ENCODE results near the gene TSPAN32. TPM values are rescaled to one million over a fixed set of nuclear protein-coding genes. Genes with fewer than 3 reads are reported as not detected.
"Not testable (repeated sequence)": the region's sequence is repeated elsewhere in the genome, so short reads cannot be mapped to it uniquely, and the experiment has no call there.

TSPAN32 gene
- total RNA-seq, 2 experiments from 2014 or later: 77.6 to 98.9 TPM

DNA sequence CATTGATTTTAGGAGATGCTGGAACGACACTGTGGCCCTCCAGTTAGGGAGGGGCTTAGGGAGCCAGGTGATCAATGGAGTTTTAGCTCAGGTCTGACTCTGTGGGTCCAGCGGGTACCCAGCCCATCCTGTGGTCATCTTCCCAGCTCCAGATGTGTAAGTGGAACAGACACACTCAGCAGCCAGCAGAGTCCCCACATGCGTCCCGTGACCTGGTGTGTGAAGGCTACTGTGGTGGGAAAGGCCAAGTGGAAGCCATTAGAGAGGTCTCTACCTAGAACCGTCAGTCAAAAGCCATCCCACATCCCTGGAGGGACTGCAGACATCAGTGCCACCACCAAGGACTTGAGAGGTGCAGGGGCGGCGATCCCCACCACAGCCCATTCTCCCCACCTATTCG lies 55.4 kb downstream of the TSPAN32 start:
- Mint-ChIP-seq H3K4me3 (no peak overlapping the region), H3K27me3 (no peaks in the 10 kb centered on the region), H3K9me3 (no peaks in the 10 kb centered on the region), H3K4me1 (no peaks in the 10 kb centered on the region), H3K27ac (no peak overlapping the region), H3K36me3 (ENCODE audit: low read depth) (no peaks in the 10 kb centered on the region)
- CTCF ChIA-PET: no interaction called here
- DNase-seq: no peak
- POLR2A ChIA-PET: no interaction called here

DNA sequence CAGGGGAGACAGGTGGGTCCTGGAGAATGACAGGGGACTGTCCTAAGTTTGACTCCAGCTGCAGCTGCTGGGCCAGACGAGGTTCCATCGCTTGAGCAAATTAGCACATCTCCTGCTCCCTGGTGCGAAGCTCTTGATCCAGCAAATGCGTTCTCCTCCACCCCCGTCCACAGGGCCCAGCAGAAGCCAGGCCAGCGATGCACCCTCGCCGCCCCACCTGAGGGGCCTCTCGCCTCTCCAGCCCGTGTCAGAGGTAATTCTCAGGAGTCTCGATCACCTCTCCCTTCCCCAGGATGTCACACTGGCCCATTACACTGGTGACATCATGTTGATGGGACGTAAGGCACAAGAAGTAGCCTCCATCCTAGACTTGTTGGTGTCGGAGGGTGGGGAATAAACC lies 55.8 kb downstream of the TSPAN32 start:
- H3K9me3 Mint-ChIP-seq; POLR2A ChIA-PET; H3K4me1 Mint-ChIP-seq; DNase-seq; H3K4me3 Mint-ChIP-seq; H3K27ac Mint-ChIP-seq; H3K36me3 Mint-ChIP-seq (ENCODE audit: low read depth); H3K27me3 Mint-ChIP-seq; CTCF ChIA-PET: not testable (repeated sequence)

DNA sequence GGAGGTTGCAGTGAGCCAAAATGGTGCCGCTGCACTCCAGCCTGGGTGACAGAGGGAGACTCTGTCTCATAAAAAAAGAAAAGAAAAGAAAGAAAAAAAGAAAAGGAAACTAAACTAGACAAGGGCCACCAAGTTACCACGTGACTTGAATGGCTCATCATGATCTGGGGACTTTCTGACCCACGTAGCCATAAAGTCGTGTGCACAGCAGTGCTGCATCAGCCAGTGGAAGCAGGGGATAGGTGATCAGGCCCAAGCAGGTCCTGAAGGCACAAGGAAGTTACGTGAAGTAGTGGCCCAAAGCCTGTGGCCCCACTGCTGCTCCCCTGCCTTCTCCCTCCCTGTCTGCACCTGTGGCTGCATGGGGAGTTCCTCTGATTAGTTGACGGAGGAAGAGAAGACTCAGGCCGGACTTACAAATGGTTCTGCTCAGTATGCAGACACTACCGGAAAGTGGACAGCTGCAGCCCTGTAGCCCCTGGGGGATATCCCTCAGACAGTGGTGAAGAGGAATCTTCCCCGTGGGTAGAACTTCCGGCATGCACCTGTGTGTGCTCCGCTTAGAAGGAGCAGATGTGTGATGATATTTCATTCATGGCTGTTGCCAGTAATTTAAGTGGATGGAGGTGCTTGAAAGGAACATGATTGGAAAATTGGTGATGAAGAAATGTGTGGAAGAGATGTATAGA lies 57.1 kb downstream of the TSPAN32 start:
- ChIA-PET CTCF (no interaction called here), POLR2A (no interaction called here)
- no peak for DNase-seq
- H3K4me3 Mint-ChIP-seq: no peak overlapping the region
- H3K27ac Mint-ChIP-seq: no peak overlapping the region
- H3K4me1 Mint-ChIP-seq: no peaks in the 10 kb centered on the region
- H3K9me3 Mint-ChIP-seq: no peaks in the 10 kb centered on the region
- no peaks in the 10 kb centered on the region for H3K27me3 Mint-ChIP-seq
- no peaks in the 10 kb centered on the region for H3K36me3 Mint-ChIP-seq (ENCODE audit: low read depth)

DNA sequence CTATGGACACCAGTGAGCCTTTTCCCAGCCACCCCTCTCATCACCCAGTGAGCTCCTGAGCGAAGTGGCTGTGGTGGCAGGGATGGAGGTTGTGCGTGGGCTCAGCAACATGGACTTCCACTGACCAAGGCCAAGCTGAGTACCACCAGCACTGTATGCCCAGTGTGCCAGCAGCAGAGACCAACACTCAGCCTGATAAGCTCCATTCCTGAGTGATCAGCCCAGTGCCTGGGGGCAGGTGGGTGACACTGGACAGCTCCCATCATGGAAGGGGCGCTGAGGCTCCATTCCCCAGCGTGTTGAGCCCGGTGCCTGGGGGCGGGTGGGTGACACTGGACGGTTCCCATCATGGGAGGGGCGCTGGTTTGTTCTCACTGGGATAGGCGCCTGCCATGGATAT lies 57.7 kb downstream of the TSPAN32 start:
- CTCF ChIA-PET: no interaction called here
- H3K4me3 Mint-ChIP-seq: no peak overlapping the region
- H3K9me3 Mint-ChIP-seq: no peaks in the 10 kb centered on the region
- no peak overlapping the region for H3K27ac Mint-ChIP-seq
- no peaks in the 10 kb centered on the region for H3K4me1 Mint-ChIP-seq
- POLR2A ChIA-PET: no interaction called here
- no peaks in the 10 kb centered on the region for H3K27me3 Mint-ChIP-seq
- no peaks in the 10 kb centered on the region for H3K36me3 Mint-ChIP-seq (ENCODE audit: low read depth)
- DNase-seq: no peak

DNA sequence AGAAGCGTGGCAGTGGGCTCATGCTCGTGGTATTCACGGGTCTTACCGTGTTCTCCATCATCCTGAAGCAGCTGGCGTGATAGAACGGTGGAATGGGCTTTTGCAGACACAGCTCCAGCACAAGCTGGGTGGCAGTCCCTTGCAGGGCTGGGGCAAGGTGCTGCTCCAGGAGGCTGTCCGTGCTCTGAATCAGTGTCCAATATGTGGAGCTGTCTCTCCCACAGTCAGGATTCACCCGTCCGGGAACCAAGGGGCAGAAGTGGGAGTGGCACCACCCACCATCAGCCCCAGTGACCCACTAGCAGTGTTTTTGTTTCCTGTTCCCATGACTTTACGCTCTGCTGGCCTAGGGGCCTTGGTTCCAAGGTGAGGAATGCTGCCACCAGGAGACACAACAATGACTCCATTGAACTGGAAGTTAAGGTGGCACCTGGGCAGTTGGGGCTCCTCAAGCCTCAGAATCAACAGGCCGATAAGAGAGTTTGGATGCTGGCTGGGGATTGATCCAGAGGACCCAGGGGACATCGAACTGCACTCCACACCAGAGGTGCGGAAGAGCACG lies 58.3 kb downstream of the TSPAN32 start:
- CTCF ChIA-PET: no interaction called here
- H3K4me1 Mint-ChIP-seq: no peaks in the 10 kb centered on the region
- POLR2A ChIA-PET: no interaction called here
- H3K36me3 Mint-ChIP-seq (ENCODE audit: low read depth): no peaks in the 10 kb centered on the region
- no peak for DNase-seq
- no peak overlapping the region for H3K27ac Mint-ChIP-seq
- no peak overlapping the region for H3K4me3 Mint-ChIP-seq
- H3K9me3 Mint-ChIP-seq: no peaks in the 10 kb centered on the region
- no peaks in the 10 kb centered on the region for H3K27me3 Mint-ChIP-seq

DNA sequence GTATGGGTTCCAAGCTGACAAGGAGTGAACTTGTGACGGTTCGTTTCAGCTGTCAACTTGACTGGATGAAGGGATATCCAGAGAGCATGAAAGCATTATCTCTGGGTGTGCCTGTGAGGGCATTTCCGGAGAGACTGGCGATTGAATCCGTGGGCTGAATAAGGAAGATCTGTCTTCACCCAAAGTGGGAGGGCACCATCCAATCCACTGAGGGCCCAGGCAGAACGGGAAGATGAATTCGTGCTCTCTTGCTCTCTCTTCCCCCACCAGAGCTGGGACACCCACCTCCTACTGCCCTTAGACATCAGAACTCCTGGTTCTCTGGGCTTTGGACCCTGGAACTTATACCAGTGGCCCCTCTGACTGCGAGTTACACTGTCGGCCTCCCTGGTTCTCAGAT lies 59.8 kb downstream of the TSPAN32 start:
- Mint-ChIP-seq H3K36me3 (ENCODE audit: low read depth) (no peaks in the 10 kb centered on the region), H3K4me3 (no peak overlapping the region), H3K9me3 (no peaks in the 10 kb centered on the region), H3K27me3 (no peaks in the 10 kb centered on the region), H3K27ac (no peak overlapping the region), H3K4me1 (no peaks in the 10 kb centered on the region)
- POLR2A ChIA-PET: no interaction called here
- no peak for DNase-seq
- CTCF ChIA-PET: interaction anchor here (1.0 kb wide), 1 partner anchor 57 kb away, joined by 3 read pairs; no protein-coding TSS in a partner anchor

DNA sequence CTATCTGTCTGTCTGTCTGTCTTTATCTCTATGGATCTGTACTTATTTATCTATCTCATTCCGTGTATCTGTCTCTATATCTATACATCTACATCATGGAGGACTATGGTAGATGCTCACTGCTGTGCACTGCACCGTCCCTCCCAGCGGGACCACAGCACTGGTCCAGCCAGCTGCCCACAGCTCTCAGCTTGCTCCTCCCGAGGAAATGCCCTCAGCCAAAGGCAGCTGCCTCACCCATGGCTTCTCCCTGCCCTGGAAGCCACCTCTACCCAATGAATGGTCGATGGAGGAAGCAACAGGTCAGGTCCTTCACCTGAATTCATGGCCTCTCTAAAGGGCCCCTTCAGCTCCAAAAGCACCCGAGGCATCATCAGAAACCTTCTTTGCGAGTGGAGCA lies 60.6 kb downstream of the TSPAN32 start:
- H3K9me3 Mint-ChIP-seq: no peaks in the 10 kb centered on the region
- no peaks in the 10 kb centered on the region for H3K36me3 Mint-ChIP-seq (ENCODE audit: low read depth)
- DNase-seq: no peak
- ChIA-PET CTCF (interaction anchor here (1.0 kb wide), 1 partner anchor 58 kb away, joined by 3 read pairs; no protein-coding TSS in a partner anchor), POLR2A (no interaction called here)
- no peak overlapping the region for H3K4me3 Mint-ChIP-seq
- no peak overlapping the region for H3K27ac Mint-ChIP-seq
- H3K4me1 Mint-ChIP-seq: no peaks in the 10 kb centered on the region
- H3K27me3 Mint-ChIP-seq: no peaks in the 10 kb centered on the region

DNA sequence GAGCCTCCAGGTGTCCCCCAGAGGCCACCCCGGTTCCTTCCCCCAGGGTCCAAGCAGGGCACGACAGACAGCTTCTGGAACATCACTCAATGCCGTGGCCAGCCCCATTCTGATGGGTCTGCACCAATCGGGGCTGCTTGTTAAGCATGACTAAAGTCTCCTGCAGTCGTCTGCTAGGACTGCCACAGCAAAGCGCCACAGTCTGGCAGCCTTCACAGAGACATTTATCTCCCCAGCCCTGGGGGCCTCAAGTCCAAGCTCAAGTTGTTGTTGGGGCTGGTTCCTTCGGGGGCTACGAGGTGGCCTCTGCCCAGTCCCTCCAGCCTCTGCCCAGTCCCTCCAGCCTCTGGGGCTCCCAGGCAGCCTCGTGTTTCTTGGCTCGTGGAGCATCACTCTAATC lies 61.3 kb downstream of the TSPAN32 start:
- no peaks in the 10 kb centered on the region for H3K9me3 Mint-ChIP-seq
- POLR2A ChIA-PET: no interaction called here
- H3K27ac Mint-ChIP-seq: no peak overlapping the region
- DNase-seq: no peak
- H3K36me3 Mint-ChIP-seq (ENCODE audit: low read depth): no peaks in the 10 kb centered on the region
- no peak overlapping the region for H3K4me3 Mint-ChIP-seq
- H3K4me1 Mint-ChIP-seq: no peaks in the 10 kb centered on the region
- H3K27me3 Mint-ChIP-seq: no peaks in the 10 kb centered on the region
- CTCF ChIA-PET: no interaction called here

DNA sequence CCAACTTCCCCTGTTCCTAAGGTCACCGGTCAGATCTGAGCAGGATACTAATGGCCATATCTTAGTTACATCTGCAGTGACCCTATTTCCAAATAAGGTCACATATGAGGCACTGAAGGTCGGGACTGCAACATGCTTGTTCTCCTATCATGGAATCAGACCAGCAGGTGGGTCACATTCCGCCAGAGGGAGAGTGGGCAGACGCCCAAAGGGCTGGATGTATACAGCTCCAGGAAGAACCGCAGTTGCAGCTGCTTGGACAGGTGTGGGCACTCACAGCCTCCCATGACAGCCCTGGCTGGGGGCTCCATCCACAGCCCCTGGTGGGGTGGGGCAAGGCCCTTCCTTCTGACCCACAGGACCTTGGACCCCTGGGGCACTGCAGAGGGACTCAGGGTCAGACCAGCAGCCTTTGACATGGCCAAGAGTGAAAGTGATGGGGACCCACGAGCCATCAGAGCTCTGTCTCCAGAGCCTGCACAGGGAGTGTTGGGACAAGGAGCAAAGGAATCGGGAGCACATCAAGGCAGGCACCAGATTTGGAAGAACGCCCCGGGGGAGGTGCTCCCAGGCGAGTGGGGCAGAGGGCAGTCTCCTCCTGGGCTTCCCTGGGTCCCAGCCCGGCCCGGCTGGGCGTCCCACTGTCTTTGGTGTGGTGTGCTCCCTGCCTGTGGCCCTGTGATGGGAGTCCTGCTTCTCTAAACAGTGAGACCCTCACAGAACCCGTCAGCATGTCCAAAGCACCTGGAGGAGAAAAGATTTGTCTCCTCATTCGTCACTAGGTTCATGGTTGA lies 62.0 kb downstream of the TSPAN32 start:
- CTCF ChIA-PET: no interaction called here
- Mint-ChIP-seq H3K36me3 (ENCODE audit: low read depth) (no peaks in the 10 kb centered on the region), H3K4me1 (no peaks in the 10 kb centered on the region), H3K9me3 (no peaks in the 10 kb centered on the region), H3K27ac (no peak overlapping the region), H3K4me3 (no peak overlapping the region), H3K27me3 (no peaks in the 10 kb centered on the region)
- POLR2A ChIA-PET: no interaction called here
- DNase-seq: no peak

DNA sequence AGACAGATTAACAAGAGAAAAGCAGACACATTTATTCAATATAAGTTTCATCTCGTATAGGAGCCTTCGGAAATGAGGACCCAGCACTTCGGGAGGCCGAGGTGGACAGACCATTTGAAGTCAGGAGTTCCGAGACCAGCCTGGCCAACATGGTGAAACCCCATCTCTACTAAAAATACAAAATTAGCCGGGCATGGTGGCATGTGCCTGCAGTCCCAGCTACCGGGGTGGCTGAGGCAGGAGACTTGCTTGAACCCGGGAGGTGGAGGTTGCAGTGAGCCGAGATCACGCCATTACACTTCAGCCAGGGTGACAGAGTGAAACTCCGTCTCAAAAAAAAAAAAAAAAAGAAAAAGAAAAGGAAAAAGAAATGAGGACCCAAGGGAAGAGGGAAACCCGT lies 62.6 kb downstream of the TSPAN32 start:
- DNase-seq; H3K4me3 Mint-ChIP-seq; POLR2A ChIA-PET; CTCF ChIA-PET; H3K27me3 Mint-ChIP-seq; H3K4me1 Mint-ChIP-seq; H3K36me3 Mint-ChIP-seq (ENCODE audit: low read depth); H3K9me3 Mint-ChIP-seq; H3K27ac Mint-ChIP-seq: not testable (repeated sequence)

DNA sequence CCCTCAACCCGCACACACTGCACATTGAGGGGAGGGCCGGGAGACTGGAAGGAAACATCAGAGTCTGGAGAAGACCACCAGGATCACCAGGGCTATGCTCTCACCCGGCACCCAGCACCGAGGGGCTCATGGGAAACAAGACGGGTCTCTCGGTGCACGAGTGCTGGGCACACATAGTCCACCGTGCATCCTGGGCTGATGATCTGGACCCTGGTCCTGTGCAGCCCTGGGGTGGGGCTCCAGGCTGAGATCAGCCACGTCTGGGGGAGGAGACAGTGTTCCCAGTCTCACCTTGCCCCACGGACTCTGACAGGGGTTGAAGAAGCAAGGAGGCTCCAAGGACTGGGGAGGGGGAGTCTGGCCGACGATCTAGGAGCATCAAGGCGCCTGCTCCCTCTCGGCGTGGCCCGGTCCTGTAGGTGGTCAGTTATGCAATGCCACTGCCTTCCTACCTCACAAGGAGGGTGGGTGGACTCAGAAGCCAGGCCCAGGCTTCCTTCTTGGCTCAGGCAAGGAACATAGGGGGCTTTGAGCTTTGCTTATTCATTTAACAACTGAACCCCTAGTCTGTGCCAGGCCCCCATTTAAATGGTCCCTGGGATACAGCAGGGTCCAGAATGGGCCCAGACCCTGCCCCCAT lies 63.9 kb downstream of the TSPAN32 start:
- Mint-ChIP-seq H3K4me3 (no peak overlapping the region), H3K27me3 (no peaks in the 10 kb centered on the region), H3K36me3 (ENCODE audit: low read depth) (no peaks in the 10 kb centered on the region), H3K4me1 (no peaks in the 10 kb centered on the region), H3K27ac (no peak overlapping the region), H3K9me3 (no peaks in the 10 kb centered on the region)
- POLR2A ChIA-PET: no interaction called here
- CTCF ChIA-PET: no interaction called here
- DNase-seq: no peak

DNA sequence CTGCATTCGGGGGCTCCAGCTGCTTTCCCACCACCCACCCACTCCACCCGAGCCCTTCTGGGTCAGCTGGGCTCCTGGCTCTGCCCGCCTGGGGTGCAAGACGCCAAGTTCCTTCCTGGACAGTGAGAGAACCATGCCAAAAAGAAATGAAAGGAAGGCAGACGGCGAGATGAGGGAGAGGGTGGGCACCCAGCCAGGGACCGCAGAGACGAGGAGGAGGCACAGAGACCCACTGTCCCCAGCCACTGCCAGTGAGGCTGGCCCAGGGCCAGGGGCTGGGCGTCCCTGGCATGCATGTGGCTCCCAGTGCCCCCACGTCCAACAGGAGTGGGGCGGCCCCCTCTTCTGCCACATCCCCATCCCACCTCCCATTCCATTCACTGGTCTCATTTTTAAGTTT lies 64.5 kb downstream of the TSPAN32 start:
- Mint-ChIP-seq H3K4me3 (no peak overlapping the region), H3K4me1 (no peaks in the 10 kb centered on the region), H3K27ac (no peak overlapping the region), H3K9me3 (no peaks in the 10 kb centered on the region), H3K27me3 (no peaks in the 10 kb centered on the region), H3K36me3 (ENCODE audit: low read depth) (no peaks in the 10 kb centered on the region)
- no peak for DNase-seq
- ChIA-PET POLR2A (no interaction called here), CTCF (interaction anchor here (0.6 kb wide), 1 partner anchor 204 kb away, joined by 3 read pairs; no protein-coding TSS in a partner anchor)

DNA sequence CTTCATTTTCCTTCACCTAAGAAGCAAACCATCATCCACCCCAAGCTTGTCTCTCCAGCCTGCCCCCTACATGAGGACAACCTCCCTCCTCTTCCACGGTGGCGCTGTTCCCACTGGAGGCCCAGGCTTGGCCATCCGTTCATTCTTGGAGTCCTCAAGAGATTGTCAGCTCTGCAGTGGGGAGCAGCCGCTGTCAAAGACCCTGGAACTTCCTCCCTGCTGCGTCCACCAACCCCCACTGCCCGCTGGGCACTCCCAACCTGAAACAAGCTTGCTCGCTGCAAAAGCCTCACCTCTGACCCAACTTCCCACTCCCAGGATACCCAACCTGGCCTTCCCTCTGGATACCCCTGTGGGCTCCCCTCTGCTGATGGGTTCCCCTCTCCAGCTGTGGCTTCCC lies 64.9 kb downstream of the TSPAN32 start:
- no peak for DNase-seq
- H3K27ac Mint-ChIP-seq: no peak overlapping the region
- H3K9me3 Mint-ChIP-seq: no peaks in the 10 kb centered on the region
- H3K27me3 Mint-ChIP-seq: no peaks in the 10 kb centered on the region
- no peaks in the 10 kb centered on the region for H3K4me1 Mint-ChIP-seq
- no peaks in the 10 kb centered on the region for H3K36me3 Mint-ChIP-seq (ENCODE audit: low read depth)
- no peak overlapping the region for H3K4me3 Mint-ChIP-seq
- ChIA-PET POLR2A (no interaction called here), CTCF (interaction anchor here (0.6 to 1.1 kb wide), 3 partner anchors 53 to 521 kb away, joined by 3 read pairs; no protein-coding TSS in a partner anchor)

Data from activated CD4-positive, alpha-beta T cell treated with anti-CD3 and anti-CD28 coated beads, Interleukin-2, amount 10 ng/mL, durations not matched to agents 7 days and 5 days (primary cell).